Activated naive CD8-positive, alpha-beta T cell treated with anti-CD3 and anti-CD28 coated beads, Interleukin-2, amount 50 U/mL, for 16 hours (primary cell): ENCODE data around the gene FRS3.

Experiments used
- DNase-seq: peaks from one replicate; pipeline ENCODE4 v3.0.0-alpha.2; 2020; ENCODE audit warnings: low read depth, low spot score

The FRS3 gene

DNA sequence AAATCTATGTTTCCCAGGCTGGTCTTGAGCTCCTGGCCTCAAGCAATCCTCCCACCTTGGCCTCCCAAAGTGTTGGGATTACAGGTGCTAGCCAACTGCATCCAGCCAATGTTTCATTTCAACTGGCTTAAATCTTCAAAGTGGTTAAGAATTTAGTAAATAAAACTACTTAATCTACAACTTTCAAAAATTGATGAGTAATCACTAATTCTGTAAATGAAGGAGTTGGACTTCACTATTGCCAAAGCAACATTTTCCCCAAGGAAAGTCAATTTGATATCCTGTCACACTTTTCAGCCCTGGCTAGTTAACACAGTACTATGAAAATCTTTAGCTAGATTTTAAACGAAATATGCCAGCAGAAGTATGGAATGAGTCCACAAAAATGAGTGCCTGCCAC lies 11.6 kb upstream of the FRS3 start:
- no peak for DNase-seq

DNA sequence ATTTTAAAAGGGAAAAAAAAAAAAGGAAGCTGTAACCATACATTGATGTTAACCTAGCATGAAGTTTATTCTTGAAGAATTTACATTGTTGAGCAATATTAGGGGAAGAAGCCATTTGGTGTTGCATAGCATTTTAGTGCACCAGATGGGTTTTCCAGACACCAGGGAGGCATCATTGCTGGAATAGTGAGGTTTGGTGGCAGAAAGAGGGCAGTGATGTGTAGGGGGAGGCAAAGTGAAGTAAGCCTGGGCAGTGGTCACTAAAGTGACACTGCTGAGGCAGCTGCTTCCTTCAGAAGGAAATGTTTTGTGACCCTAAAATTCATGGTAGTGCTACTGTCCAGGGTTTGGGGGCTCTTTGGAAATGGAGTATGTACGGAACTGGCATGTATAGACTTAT lies 10.3 kb upstream of the FRS3 start:
- no peak for DNase-seq

DNA sequence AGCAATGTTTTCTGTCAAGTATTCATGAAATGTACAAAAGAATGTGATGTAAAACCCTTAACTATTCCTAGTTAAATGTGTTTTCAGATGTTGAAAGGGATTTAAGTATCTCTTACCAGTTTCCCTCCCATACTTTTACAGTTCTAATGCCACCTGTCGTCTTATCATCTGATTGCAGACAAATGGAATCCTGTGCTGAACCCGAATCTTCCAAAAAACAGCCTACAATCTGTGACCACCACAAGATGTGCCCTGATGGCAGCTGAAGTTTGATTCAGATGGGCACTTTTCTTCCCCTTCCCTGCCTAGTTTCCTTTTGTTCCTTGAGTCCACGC lies 9.7 kb upstream of the FRS3 start:
- DNase-seq: no peak

DNA sequence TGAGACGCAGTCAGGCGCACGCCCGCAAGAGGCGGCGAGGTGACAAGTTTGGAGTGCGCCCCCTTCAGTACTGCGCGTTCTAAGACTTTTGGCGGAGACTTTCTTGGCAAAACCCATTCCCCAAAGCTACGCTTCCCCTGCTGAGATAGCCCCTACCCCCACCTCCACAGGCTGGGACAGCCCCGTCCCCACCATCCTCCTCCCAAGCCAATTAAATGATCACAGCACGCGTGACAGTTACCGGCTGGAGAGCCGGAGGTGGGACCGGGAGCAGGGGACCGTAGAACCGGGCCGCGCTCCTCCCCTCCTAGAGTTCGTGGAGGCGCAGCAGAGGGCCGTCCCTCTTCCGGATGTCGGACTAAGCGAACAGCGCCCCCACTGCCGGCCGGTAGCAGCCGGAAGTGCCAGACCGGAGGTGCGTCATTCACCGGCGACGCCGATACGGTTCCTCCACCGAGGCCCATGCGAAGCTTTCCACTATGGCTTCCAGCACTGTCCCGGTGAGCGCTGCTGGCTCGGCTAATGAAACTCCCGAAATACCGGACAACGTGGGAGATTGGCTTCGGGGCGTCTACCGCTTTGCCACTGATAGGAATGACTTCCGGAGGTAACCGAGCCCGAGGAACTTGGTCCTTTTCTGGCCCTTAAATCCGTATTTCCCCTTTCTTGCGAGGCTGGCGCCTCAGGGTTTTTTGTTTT lies 7.7 kb upstream of the FRS3 start, which contains the start of gene TOMM6:
Gene TOMM6 (plus strand): TSS at position 476 of the 699 bp plus-strand sequence. CDS start 4 bp downstream, at position 480.
- DNase-seq: peak; percentile 91

DNA sequence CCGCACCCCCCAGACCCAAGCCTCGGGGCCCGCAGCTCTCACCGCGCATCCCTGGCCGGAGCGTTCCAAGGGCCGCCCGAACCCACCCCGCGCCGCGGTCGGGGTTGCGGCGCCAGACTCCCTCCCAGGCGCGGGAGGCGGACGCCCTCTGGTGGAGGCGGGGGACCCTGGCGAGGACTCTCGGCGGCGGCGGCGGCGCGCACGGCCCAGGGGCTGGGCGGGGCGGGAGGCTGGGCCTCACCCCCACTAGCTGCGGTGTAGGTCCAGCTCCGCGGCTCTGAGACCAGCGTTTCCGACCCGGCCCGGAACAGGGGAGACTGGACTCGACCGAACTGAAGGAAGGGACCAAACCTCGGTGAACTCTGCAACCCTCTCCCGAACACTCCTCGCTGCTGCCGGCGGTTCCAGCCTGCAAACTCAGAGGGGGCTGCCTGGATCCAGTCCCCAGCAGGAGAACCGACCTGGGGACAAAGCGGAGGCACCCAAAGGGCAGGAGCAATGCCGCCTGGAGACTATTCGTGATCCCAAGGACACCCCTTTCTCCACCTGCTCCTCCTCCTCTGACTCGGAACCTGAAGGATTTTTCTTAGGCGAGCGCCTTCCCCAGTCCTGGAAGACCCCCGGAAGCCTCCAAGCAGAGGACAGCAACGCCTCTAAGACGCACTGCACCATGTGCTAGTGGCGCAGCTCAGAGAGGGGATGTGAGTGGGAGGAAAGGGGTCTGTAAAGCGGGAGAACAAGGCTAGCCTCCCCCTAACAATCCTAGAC lies 6.9 kb upstream of the FRS3 start:
- peak; percentile 72 for DNase-seq

DNA sequence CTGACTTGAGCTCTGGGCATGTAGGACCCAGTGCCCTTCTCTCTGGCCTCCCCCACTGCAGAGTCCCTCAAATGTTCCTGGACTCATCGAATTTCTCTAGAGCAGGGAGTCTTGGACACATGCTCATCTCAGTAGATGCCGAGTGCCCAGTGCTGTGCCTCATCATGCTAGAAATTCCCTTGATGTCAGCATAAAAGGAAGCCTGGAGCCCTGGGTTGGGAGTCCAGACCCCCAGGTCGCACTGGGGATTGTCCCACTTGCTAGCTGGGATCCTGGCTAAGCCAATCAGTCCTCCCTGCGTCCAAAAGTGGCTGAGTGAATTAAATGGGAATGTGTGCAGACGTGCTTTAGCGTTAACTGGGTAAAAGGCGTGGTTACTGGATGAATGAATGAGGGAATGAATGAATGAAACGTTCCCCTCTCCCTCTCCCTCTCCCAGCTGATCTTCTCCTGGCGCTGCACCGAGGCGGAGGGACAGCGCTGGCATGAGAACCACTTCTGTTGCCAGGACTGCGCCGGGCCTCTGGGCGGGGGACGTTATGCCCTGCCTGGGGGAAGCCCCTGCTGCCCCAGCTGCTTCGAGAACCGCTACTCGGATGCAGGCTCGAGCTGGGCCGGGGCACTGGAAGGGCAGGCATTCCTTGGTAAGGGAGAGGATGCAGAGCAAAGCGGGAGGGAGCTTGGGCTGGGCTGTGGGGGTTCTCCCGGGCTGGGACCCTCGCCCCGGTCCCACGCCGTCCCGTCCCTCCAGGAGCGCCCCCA lies 6.2 kb upstream of the FRS3 start:
- DNase-seq: no peak

DNA sequence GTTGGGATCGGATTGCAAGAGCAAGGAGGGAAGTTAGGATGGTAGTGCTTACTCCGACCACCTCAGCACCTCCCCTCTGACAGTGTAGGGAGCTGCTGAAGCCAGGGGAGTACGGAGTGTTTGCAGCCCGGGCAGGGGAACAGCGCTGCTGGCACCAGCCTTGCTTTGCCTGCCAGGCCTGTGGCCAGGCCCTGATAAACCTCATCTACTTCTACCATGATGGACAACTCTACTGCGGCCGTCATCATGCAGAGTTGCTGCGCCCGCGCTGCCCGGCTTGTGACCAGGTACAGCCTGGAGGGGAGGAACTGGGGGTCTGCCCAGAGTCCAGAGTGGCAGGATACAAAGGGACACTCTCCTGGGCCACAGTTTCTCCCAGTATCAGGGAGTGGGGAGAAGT lies 5.6 kb upstream of the FRS3 start:
- no peak for DNase-seq

DNA sequence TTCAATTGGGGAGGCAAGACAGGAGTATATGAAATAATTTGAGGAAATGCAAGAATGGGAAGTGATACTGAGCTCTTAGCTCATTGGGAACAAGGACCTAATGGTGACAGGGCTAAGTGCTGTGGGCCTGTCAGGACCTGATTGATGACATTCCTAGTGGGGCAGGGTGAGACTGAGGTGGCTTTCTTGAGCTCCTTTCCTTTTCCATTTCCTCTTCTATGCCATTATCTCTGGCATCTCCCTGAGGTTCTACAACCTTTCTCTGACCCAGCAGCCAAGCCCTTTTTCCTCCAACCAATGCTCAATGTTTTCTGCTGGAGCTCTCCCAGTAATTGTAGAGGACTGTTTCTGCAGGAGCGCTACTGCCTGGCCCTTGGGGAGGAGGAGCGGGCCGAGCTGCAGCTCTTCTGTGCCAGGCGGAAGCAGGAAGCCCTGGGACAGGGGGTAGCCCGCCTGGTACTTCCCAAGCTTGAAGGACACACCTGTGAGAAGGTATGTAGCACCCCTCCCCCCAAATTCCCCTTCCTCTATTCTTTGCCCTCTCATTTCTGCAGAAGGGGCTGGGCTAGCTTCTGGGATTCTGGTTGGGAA lies 5.0 kb upstream of the FRS3 start:
- DNase-seq: no peak

DNA sequence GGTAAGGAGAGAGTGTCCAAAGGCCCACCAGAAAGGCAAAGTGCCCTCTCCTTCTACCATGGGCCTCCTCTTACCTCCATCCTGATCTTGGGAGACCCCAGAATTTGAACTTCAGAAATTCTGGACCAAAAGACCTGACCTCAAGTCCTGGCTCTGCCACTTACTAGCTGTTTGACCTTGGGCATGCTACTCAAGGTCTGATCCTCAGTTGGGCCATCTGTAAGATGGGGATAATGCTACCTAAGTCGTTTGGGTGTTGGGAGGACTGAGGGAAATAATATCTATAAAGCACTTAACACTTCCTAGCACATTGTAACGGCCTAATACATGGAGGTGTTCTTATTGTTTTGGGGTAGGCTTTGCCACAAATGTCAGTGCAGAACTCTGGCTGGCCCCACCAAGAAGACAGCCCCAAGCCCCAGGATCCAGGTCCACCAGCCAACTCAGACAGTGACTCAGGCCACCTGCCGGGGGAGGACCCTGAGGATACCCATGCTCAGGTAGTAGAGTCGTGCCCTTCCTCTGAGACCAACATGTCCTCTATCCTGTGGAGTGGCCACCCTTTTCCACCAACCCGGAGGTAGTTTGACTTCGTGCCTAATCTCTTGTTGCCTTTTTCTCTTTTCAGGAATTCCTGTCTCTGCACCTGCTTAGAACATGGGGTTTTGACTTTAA lies 3.5 kb upstream of the FRS3 start:
- DNase-seq: no peak

DNA sequence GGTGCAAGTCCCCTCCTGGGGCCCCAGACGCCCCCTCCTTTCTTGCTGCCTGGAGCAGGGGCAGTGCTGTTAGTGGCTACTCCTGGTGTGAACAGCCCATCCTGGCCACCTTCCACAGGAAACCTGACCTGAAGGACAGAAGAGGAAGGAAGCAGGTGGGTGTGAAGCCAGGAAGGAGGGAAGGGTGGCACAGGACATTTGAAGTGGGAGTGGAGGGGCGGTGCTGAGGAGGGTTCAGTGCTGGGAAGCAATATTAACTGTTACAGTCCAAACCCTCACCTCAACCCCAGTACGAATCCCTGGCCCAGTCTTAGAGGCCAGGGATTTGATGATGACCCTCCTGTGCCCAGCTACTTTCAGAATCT lies 1.6 kb upstream of the FRS3 start:
- DNase-seq: no peak

DNA sequence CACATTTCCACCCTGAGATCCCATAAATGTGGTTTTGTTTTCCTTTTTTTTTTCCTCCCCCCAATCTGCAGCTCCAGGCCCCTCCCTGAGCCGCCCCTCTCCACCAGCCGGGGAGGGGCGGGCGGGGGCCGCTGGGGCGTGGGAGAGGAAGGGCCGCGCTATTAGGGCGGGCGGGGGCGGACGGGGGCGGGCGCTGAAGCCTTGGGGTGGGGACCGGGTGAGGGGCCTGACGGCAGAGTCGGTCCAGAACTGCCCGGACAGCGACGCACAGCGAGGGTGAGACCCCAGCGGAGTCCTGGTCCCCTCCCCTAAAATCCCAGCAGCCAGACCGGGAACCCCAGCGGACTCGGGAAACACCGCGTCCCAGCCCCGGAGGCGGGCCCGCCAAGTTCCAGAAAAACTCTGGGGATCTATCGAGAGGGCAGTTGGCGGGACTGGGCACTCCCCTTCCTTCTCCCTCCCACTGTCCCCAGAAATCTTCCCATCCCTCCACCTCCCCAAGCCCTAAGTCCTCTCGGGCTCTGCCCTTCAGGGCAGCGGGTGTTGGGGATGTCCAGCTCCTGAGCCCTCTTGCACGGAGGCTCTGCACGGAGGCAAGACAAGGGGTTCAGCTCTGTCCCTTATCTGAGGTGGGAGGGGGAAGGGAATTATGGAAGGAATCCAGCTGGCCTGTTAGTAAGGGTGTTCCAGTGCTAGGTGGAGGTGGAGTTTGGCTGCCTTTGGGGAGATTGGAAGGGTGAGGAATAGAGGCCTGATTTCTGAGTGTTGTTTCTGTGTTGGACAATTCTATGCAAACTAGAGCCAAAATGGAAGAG lies 1.1 kb upstream of the FRS3 start, which contains the start of gene PRICKLE4:
Gene PRICKLE4 (plus strand): TSS at position 232 of the 815 bp plus-strand sequence. CDS start 2,692 bp downstream, outside the sequence.
- DNase-seq: no peak

DNA sequence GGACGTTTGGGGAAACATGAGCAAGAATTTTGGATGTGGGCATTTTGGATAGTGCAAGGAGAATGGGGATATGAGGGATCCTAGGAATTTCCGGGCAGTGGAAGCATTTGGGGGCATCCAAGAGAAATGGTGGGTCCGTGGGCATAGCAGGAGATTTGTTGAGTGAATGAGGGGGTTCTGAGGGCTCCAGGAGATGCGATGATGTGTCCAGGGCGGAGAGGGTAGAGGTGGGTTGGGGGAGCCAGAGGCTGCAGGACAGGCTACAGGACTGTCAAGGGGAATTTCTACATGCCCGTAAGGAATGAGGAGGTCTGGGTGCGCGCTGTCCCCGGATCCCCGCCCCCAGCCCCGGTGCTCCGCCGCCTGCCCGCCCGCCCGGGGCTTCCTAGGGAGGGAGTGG lies 364 bp downstream of the FRS3 start:
- DNase-seq: no peak

DNA sequence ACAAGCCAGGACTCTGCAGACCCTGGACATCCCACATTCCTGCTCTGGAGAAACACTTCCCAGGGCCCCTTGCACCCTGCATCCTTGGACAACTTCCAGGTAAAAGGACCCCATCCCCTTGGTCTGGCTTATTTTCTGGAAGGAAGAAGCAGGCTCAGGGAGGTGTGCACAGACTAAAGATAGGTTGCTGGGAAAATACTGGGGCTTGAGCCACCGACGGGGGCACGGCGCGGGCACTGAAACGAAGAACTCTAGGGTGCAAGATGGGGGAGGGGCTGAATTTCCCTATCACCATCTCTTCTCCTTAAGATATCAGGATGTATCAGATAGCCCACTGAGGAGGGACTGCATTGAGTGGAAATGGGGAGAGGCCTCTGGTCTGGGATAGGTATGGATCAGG lies 805 bp downstream of the FRS3 start:
- no peak for DNase-seq

DNA sequence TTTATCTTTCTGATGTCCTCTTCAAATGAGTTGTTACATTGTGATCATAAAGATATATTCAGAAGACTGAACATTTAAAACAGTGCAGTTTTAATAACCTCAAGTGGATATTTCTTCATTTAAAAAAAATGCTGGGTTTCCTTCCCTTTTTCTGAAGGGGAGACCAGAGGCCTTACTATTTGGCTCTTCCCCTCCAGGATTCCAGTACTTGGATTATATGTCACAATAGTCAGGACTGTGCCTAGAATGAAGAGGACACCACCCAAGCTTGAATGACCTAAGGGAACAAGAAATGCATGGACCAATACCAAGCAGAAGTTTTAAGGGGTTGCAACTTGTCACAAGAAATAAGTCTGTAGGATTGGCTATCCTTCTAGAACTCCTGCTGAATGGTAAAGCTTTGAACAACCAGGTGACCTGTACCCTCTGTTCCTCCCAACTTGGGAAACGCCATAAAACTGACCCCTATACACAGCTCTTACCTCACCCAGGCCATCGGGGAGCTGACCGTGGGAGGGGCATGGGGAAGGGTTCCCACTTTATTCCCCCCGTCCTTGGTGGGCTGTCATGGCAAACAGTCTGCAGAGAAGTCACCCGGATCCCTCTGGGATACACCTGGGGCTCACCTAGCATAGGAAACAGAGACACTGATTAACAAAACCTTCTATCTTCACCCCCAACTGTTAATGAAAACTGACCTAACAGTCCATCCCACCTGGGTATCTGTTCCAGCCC lies 2.0 kb downstream of the FRS3 start:
- DNase-seq: no peak

DNA sequence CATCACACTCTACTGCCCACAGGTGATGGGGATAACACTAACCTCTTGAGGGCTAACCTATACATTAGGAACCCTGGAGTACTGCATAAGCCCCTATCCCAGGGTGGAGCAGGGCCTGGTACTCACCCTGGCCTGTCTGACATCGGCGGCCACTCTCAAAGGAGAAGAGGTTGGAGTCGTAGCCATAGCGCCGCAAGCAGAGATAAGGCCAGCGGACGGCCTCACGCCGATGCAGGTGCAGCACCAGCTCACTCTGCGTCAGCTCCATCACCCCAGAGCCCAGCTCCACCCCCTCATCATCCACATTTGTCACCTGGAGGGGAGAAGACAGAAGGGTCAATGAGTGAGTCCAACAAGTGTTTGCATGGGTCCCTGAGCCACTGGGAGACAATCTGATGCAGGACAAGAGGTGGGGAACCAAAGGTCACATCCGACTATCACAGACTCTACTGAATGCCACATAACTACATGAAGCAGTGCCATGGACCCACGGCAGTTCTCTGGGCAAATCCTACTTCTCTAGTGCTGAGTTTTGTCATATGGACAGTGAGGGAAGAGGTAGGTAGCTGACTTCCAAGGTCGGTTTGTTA lies 4.3 kb downstream of the FRS3 start:
- DNase-seq: no peak

DNA sequence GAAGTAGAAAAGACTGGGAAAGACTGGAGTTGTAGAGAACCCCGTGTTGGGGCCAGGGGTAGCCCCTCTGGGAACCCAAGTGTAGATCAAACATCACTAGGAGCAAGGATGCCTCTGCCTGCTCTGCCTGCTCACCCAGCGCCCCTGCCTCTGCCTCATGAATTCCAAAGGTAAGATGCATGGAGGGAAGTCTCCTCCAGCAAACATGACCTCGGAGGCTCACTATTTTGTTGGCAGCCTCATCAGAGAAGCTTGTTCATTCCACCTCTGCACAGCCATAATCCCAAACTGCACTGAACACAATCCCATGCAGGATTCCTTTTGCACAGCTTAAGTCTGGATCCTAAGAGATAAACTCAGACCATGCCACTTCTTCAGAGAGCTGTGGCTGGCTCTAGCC lies 4.9 kb downstream of the FRS3 start:
- no peak for DNase-seq

DNA sequence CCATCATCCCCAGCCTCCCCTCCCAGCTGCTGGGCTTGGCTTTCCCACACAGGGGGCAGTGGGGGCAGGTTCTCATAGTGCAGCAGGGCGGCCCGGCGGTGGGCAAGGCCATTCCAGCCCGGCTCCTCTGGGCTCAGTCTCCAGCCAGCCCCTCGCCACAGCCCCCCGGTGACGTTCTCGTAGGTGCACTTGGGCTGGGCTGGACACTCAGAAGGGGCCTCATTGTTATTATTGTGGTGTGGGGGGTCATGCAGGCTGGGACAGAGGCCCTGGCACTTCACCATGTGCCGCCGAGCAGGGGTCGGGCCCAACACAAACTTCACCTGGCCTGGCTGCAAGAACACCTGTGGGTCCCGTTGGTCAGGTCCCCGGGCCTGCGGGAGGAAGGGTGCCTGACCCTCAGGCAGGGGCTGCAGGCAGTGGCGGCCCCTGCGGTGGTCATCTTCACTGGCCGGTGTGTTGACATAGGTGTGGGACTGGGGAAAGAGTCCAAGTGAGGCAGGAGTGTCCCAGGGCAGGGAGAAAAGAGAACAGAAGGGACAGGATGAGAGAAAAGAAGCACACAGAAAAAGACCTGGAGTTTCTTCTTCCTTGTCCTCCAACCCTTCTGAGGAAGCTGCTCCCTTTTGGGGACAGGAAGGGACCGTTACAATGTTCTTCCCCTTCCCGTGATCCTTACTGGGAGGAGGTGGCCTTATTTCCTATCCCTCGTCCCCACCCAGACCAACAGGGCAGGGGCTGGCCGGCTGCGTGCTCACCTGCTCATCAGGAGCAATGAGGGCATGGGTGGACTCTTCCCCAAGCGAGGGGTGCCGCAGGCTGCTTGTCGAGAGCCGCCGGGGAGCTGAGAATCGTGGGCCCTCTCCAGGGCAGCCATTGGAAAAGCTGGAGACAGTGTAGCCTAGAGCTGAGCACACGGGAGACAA lies 8.4 kb downstream of the FRS3 start:
- no peak for DNase-seq

DNA sequence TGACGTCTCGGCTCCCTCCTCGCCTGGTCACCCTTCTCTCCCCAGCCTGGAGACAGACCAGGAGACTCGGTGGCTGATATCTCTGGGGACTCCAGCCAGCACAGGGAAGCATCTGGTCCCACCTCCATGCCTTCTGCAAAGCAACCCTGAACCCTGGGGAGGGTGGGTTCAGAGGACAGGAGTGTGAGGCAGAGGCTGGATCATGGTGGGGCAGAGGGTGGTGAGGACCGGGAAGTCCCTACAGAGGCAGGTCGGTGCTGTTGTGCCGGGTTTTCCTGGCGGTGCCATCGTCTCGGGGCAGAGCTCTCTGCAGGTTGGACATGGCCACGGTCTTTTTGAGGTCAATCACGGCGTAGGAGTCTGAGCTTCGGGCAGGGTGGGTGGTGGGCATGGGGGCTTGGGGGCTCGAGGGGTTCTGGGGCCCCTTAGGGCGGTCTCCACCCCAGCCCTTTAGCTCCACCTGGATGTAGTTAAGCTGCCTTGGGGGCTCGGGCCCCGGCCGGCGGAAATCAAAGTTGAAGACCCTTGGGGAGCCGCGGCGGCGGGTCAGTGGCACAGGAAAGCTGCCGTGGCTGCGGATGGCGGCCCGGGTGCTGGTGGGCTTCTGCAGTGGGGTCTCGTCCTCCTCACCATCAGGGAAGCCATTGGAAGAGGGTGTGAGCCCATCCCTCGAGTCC lies 9.2 kb downstream of the FRS3 start:
- no peak for DNase-seq
